Nephron (organoid): ENCODE results near the gene RNF146.

Source experiments
- H3K27ac Mint-ChIP-seq, 3 experiments: 2 replicates each; pipeline ENCODE4 v1.8.0; 2020; ENCODE audit warnings: mixed read lengths in 3 of 3, mild to moderate bottlenecking in 2 of 3, moderate library complexity in 1 of 3
- H3K27me3 Mint-ChIP-seq: 2 replicates; pipeline ENCODE4 v1.8.0; 2021; ENCODE audit warnings: low read depth, mild to moderate bottlenecking, moderate library complexity, mixed read lengths
- H3K36me3 Mint-ChIP-seq: 2 replicates; pipeline ENCODE4 v1.8.0; 2020; ENCODE audit warnings: low read depth, mixed read lengths
- H3K4me1 Mint-ChIP-seq: 2 replicates; pipeline ENCODE4 v1.8.0; 2020; ENCODE audit warnings: mixed read lengths
- H3K4me3 Mint-ChIP-seq, 3 experiments: 2 replicates each; pipeline ENCODE4 v1.8.0; 2020; ENCODE audit warnings: mild to moderate bottlenecking in 3 of 3, mixed read lengths in 3 of 3, moderate library complexity in 2 of 3
- H3K9me3 Mint-ChIP-seq: 2 replicates; pipeline ENCODE4 v1.8.0; 2020; ENCODE audit warnings: mixed read lengths
- CTCF ChIP-seq, 3 experiments: fragments of 200-600 bp; sonication (generic); IDR thresholded peaks; one replicate each; pipeline ENCODE4 v1.5.0; 2021; ENCODE audit warnings: antibody characterized with exemption in 3 of 3; ENCODE audit not compliant: unreplicated experiment in 3 of 3

Gene RNF146

GRCh38 chr6:127300411-127300810 lies 33.7 kb downstream of the RNF146 start:
- Mint-ChIP-seq H3K9me3 (peaks cover 9% of the 10 kb centered on the region), H3K36me3 (peaks cover 33% of the 10 kb centered on the region), H3K27ac (no peak overlapping the region), H3K4me3 (no peak overlapping the region), H3K27me3 (no peaks in the 10 kb centered on the region), H3K4me1 (peaks cover 12% of the 10 kb centered on the region)
- TF ChIP-seq CTCF (IDR thresholded peaks at IDR 0.05; ENCODE audit: unreplicated experiment in 3 of 3) = no peak

- Mint-ChIP-seq H3K4me3 (no peak overlapping the region), H3K9me3 (peaks cover 17% of the 10 kb centered on the region), H3K36me3 (peaks cover 42% of the 10 kb centered on the region), H3K4me1 (peaks cover 12% of the 10 kb centered on the region), H3K27me3 (no peaks in the 10 kb centered on the region), H3K27ac (peak overlapping the region; percentile 60 to 72 (median 65))
- TF ChIP-seq CTCF (IDR thresholded peaks at IDR 0.05; ENCODE audit: unreplicated experiment in 3 of 3) = no peak
These were observed 34.6 kb downstream of the RNF146 start for GRCh38 chr6:127301199-127301700.

- peak; percentile 61 to 82 (median 66) for TF ChIP-seq CTCF (IDR thresholded peaks at IDR 0.05; ENCODE audit: unreplicated experiment in 3 of 3)
- H3K4me3 Mint-ChIP-seq = no peak overlapping the region
- peaks cover 42% of the 10 kb centered on the region for H3K36me3 Mint-ChIP-seq
- no peaks in the 10 kb centered on the region for H3K27me3 Mint-ChIP-seq
- no peak overlapping the region for H3K27ac Mint-ChIP-seq
- H3K9me3 Mint-ChIP-seq = peaks cover 30% of the 10 kb centered on the region
- H3K4me1 Mint-ChIP-seq = peaks cover 7% of the 10 kb centered on the region
These were observed 36.3 kb downstream of the RNF146 start for GRCh38 chr6:127302728-127303660.

GRCh38 chr6:127303917-127304316 lies 37.3 kb downstream of the RNF146 start:
- Mint-ChIP-seq H3K4me3 (no peak overlapping the region), H3K36me3 (peaks cover 52% of the 10 kb centered on the region), H3K9me3 (peaks cover 36% of the 10 kb centered on the region), H3K27me3 (no peaks in the 10 kb centered on the region), H3K4me1 (peaks cover 7% of the 10 kb centered on the region), H3K27ac (no peak overlapping the region)
- TF ChIP-seq CTCF (IDR thresholded peaks at IDR 0.05; ENCODE audit: unreplicated experiment in 3 of 3) = no peak

GRCh38 chr6:127305741-127306140 lies 39.1 kb downstream of the RNF146 start:
- peaks cover 7% of the 10 kb centered on the region for H3K4me1 Mint-ChIP-seq
- H3K36me3 Mint-ChIP-seq = peaks cover 70% of the 10 kb centered on the region
- H3K27ac Mint-ChIP-seq = no peak overlapping the region

More at GRCh38 chr6:127305741-127306140, 39.1 kb downstream of the RNF146 start:
- no peaks in the 10 kb centered on the region for H3K27me3 Mint-ChIP-seq
- H3K9me3 Mint-ChIP-seq = peaks cover 43% of the 10 kb centered on the region
- H3K4me3 Mint-ChIP-seq = no peak overlapping the region
- TF ChIP-seq CTCF (IDR thresholded peaks at IDR 0.05; ENCODE audit: unreplicated experiment in 3 of 3) = no peak
